Activated T-cell treated with anti-CD3 and anti-CD28 coated beads for 24 hours (primary cell): ENCODE results near the gene MOB3A.
"Not testable (repeated sequence)": the region's sequence is repeated elsewhere in the genome, so short reads cannot be mapped to it uniquely, and the experiment has no call there.

Source experiments
- DNase-seq: peaks from one replicate; pipeline ENCODE4 v3.0.0-alpha.2; 2020; ENCODE audit warnings: low read depth

MOB3A gene

DNA sequence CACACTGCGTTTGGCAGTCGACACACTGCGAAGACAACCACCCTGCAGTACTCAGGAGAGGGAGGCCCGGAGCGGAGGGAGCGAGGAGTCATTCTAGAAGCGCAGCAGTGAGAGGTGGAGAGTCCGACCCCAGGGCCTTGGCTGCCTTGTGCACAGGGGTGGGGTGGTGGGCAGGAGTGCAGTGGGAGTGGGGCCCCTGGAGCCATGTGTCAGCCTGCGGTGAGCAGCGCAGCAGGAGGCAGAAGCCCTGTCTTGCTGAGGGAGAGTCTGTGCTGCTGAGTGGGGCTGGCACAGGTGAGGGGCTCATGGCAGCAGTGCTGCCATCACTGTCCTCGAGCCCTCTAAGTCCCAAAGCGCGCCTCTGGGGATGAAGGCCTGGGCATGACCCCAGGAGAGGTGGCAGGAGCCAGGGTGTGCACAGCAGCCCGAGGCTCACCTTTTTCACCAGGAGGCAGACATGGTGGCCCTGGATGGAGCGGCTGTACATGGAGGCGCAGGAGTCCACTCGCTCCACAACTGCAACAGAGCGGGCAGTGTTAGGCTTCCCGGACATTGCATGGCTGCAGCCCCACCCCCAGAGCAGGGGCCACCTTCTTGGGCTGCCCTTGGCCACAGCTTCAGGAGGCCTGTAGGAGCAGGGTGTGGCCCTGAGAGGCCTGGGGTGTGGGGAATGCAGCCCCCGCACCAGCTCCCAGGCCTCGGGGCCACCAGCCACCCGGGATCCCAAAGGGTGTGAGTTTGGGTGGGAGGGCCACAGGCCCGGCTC lies 12.3 kb upstream of the MOB3A start:
- DNase-seq = no peak

DNA sequence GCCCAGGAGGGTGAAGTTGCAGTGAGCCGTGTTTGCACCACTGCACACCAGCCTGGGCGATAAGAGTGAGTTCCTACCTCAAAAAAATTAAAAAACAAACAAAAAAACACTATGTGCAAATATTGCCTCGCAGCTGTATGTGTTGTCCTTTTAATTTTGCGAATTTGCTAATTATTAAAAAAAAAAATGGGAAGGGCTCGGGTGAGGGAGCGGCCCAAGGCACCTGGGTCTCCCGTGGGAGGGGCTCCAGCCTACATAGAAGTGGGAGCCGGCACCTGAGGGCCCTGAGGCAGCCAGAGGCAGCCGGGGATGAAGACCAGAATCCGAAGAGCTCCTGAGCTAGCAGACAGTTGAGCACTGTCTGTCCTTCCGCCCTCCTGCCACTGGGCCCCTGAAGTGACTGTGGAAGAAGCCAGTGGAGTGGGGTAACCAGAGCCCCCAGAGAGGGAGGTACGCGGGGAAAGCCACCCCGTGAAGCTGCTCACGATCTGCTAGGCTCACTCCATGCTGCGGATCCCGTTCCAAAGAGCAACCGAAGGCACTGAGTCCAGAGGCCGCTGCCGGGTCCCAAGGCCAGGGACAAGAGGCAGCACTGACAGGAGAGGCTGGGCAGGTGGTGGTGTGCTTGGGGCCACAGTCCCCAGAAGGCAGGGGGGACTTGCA lies 7.0 kb upstream of the MOB3A start:
- no peak for DNase-seq

DNA sequence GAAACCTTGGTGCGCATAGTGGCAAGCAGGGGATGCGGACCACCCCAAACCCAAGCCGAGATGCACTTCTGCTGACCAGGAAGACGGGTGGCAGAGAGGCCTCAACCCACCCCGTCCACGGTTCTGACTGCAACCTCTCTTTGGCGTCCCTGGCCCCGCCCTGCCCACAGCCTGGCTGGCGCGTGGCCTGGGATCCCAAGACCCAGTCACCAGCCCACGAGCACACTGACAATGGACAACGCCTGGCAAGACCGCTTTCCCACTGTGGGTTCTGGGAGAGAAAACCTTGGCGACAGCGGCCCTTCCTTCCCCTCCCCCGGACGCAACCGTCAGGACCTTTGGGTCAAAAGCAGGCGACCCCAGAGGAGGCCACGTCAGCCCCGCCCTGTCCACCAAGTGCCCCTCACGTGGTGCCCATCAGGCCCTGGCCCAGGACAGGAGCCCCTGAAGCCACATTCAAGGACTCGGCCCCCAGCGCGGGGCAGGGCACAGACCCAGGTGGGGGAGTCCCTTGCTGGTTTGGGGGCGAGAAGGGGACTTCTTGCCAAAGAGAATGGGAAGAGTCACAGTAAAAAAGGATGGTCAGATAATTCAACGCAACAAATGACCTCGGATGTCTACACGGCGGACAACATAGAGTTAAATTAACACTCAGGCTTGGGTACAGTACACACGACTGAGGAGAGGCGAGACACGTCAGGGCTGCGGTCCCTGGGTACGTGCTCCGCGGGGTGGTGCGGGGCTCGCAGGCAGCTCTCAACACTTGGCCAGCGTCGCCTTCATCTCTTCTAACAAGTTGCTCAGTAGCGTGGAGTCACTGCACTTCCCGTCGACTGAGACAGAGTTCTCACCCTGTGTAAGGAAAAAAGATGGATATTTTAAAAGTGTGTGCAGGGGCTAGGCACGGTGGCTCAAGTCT lies 5.5 kb upstream of the MOB3A start:
- no peak for DNase-seq

DNA sequence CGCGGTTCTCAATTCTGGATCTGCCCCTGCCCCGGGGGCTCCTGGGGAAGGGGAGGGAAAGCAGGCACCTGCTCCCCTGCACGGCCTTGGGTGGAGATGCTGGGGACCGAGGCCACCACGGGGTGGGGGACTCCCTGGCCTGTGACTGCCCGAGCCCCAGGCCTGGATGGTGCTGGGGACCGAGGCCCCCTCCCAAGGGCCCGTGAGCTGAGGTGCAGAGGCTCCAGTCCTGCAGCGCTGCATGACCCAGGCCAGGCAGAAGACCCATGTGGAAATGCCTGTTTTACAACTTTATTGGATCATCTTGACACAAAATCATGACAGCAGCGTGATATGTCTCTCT lies 4.6 kb upstream of the MOB3A start:
- no peak for DNase-seq

DNA sequence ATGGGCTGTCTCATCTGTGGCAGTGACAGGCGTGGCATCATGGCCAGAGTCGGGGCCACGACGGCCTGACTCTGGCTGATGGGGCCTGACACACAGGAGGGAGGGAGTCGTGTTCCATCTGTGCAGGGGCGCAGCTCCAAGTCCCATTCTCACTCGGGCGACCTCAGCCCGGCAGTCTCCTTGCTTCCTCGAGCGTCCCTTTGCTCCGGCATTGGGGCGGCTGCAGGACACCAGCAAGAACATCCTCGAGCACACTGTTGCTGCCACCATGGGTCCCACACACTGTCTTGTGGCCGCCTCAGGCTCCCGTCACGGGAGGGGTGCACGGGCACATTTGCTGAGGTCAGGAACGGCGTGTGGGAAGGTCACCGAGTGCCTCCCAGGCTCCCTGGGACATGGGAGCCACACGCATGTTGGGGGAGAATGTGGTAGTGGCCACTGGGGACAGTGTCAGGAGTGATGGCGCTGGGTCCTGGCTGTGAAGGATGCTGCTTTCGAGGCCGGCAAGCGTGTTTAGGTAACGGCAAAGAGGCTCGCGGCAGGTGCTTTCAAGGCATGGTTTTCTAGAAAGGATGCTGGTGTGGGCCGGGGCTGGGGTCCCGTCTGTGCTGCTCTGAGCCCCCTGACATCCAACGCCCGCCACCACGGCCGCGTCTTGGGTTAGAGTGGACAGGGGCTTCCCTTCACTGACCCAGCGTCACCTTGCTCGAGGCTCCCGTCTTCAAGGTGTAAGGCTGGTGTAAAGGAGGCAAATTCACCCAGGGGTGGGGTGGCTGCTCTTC lies 4.0 kb upstream of the MOB3A start:
- no peak for DNase-seq

DNA sequence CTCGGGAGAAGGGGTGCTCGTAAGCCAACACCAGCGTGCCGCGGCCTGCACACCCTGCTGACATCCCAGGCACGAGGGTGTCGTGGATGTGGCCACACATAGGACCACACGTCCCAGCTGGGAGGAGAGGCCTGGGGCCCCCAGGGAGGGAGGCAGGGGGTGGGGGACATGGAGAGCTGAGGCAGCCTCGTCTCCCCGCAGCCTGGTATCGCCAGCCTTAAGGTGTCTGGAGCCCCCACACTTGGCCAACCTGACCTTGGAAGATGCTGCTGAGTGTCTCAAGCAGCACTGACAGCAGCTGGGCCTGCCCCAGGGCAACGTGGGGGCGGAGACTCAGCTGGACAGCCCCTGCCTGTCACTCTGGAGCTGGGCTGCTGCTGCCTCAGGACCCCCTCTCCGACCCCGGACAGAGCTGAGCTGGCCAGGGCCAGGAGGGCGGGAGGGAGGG lies 3.0 kb upstream of the MOB3A start:
- no peak for DNase-seq

DNA sequence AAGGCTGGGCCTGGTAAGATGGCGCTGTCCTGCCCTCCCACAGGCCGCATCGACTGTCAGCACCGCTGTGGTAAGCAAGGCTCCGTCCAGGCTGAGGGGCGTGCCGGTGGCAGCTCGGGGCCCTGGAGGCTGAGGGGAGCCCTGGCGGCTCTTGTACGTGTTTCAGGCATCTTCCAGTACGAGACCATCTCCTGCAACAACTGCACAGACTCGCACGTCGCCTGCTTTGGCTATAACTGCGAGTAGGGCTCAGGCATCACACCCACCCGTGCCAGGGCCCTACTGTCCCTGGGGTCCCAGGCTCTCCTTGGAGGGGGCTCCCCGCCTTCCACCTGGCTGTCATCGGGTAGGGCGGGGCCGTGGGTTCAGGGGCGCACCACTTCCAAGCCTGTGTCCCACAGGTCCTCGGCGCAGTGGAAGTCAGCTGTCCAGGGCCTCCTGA lies 1.8 kb upstream of the MOB3A start:
- no peak for DNase-seq

DNA sequence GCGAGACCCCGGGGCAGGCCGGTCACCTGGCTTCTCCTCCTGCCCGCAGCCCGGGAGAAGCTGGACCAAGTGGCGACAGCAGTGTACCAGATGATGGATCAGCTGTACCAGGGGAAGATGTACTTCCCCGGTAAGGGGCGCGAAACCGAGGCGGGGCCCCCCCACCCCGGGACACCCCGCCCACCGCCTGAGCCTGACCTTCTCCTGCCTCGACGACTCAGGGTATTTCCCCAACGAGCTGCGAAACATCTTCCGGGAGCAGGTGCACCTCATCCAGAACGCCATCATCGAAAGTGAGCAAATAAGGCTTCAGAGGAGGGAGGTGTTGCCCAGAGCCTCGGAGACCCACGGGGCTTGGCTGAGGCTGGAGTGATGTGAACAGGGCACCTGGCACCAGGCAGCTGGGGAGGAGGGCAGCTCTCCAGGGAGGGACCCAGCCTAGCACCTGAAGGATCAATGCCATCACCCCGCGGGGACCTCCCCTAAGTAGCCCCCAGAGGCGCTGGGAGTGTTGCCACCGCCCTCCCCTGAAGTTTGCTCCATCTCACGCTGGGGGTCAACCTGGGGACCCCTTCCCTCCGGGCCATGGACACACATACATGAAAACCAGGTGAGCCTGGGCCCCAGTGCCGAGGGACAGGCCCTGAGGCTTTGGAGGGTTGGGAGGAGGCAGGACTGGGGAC lies 1.2 kb upstream of the MOB3A start:
- DNase-seq = no peak

DNA sequence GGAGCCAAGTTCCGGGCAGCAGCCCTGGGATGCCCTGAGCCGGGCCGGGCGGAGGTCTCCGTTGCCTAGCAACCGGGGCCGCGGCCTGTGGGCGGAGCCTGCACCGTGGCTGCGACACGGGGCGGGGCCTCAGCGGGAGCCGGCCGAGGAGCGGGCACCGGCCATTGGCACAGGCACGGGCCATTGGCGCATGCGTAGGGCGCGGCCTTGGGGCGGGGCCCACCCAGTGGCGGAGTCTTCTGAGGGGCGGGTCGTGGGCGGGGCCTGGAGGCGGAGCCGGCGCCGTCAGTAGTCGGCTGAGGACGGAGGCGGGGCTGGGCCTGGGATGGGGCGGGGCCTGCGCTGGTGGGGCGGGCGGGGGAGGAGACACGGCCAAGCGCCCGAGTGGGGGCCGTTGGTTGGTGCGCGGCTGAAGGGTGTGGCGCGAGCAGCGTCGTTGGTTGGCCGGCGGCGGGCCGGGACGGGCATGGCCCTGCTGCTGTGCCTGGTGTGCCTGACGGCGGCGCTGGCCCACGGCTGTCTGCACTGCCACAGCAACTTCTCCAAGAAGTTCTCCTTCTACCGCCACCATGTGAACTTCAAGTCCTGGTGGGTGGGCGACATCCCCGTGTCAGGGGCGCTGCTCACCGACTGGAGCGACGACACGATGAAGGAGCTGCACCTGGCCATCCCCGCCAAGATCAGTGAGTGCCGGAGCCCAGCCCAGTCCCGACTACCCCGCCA lies 515 bp upstream of the MOB3A start, which contains the start of gene IZUMO4:
Gene IZUMO4 (plus strand): TSS at position 436 of the 723 bp plus-strand sequence. CDS start 31 bp downstream, at position 467.
- peak; percentile 100 for DNase-seq

DNA sequence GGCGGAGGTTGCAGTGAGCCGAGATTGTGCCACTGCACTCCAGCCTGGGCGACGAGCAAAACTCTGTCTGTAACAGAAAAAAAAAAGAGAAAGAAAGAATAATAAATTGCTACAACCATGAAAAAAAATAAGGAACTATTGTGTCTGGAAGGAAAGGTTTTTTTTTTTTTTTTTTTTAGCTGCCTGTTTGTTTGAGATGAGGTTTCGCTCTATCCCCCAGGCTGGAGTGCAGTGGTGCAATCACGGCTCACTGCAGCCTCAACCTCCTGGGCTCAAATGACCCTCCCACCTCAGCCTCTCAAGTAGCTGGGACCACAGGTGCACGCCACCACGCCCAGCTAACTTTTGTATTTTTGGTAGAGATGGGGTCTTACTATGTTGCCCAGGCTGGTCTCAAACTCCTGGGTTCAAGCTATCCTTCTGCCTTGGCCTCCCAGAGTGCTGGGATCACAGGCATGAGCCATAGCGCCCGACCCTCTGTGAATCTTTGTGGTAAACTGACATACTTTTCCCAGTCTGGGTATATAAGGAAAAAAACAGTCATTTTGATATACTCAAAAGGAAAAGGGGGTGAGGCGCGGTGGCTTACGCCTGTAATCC lies 4.1 kb downstream of the MOB3A start:
- not testable (repeated sequence) for DNase-seq

DNA sequence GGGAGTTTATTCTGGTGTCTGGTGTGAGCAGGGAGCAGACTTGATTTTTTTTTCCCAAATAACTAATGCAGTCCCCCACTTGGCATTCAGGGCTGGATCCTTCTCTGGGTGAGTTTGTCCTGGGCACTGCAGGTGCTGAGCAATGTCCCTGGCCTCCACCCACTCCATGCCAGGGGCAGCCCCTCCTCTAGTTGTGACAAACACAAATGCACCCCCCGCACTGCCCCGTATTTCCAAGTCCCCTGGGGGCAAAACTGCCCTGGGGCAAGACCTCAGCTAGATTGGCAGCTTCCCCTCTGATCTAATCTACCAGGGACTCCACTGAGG lies 6.4 kb downstream of the MOB3A start:
- no peak for DNase-seq

DNA sequence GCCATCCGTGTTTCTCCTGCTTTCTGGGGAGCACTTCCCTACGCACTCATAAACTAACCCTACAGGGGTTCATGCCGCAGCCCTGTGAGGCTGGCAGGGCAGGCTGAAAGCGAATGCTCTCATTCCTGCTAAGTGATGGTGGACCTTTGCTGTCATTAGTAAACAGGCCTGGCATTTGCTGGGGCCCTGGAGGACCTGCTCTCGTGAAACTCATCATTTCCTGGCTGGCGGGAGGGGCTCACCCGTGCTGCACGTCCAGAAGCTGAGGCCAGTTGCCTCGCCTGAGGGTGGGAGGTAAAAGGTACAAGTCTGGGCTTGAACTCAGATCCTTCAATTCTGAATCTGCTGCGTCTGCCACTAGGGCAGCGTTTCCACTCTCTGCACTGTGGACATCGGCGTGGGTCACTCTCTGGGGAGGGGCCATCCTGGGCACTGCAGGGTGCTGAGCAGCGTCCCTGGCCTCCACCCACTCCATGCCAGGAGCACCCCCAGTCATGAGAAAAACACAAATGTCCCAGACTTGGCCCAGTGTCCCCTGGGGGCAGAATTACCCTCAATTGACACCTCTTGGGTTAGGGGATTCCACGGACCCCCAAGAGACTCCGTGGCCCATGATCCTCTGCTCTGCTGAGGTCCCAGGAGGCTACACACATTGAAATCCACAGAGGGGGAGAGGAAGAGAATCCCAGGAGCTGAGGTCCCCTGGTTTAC lies 7.0 kb downstream of the MOB3A start:
- DNase-seq = no peak

DNA sequence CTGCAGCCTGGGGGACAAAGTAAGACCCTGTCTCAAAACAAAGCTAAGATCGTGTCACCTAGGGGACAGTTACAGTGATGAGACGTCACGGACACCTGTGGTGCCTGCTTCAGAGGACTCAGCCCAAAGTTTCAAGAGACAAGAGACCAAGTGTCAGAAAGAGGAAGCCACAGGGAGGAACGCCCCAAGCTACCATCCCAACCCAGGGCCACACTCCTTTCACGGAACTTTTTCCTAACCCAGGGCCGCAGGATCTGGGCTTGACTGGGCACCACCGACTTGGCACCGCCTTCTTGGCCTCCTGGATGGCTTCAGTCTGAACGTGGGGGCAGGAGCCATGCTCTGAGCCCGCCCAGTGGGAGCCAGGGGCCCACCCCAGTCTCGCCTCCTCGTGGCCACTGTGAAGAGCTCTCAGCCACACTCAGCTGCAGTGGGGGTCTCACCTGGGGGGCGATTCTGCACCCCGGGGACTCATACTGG lies 8.5 kb downstream of the MOB3A start:
- DNase-seq = no peak

DNA sequence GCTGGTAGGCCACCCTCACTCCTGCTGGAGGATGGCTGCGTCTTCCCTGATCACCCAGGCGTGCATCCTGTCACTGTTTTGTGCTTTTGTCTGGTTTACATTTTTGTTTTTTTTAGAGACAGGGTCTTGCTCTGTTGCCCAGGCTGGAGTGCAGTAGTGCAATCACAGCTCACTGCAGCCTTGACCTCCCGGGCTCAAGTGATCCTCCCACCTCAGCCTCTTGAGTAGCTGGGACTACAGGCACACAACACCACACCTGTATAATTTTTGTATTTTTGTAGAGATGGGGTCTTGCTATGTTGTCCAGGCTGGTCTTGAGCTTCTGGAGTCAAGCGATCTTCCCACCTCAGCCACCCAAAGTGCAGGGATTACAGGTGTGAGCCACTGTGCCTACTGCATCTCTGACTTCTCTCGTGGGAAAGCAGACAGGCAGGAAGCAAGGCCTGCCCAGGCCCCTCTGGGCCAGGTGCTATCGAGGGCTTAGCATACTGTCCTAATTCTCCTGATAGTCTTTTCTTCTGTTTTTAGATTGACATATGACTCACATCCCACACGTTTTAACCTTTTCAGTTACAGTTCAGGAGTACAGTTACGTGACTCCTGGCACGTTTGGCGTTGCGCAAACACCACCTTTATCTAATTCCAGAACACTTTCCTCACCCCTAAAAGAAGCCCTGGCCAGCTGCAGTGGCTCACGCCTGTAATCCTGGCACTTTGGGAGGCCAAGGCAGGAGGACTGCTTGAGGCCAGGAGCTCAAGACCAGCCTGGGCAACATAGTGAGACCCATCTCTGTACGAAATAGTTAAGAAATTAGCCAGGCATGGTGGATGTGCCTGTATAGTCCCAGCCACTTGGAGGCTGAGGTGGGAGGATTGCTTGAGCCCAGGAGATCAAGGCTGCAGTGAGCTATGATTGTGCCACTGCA lies 9.2 kb downstream of the MOB3A start:
- DNase-seq = not testable (repeated sequence)

DNA sequence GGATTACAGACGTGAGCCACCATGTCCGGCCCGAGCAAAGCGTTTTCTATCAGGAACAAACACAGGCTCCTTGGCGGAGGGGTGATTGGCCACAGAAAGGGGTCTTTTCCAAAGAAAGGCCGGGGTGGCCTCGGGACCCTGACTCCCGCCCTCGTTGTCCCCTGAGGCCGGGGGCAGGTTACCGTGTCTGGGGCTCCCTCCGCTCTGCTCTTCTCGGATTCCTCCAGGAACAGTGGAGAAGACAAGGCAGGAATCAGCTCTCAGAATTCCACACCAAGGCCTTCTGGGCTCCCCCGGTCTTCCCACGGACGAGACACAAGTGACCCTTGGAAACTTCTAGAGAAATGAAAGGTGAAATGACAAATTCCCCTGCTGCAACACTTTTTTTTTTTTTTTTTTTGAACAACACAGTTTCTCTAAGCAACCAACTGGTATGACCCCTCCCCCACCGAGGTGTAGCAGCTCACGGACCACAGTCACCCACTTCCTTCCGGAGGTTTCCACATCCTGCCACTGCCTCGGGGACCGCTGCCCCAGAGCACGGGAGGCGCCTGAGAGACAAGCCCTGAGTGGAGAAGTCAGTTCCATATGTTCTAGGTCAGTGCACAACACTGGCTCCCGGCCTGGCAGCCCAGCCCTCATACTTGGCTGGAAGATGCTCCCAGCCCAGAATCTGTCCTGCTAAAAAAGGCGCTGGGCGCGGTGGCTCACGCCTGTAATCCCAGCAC lies 11.0 kb downstream of the MOB3A start:
- peak; percentile 90 for DNase-seq

DNA sequence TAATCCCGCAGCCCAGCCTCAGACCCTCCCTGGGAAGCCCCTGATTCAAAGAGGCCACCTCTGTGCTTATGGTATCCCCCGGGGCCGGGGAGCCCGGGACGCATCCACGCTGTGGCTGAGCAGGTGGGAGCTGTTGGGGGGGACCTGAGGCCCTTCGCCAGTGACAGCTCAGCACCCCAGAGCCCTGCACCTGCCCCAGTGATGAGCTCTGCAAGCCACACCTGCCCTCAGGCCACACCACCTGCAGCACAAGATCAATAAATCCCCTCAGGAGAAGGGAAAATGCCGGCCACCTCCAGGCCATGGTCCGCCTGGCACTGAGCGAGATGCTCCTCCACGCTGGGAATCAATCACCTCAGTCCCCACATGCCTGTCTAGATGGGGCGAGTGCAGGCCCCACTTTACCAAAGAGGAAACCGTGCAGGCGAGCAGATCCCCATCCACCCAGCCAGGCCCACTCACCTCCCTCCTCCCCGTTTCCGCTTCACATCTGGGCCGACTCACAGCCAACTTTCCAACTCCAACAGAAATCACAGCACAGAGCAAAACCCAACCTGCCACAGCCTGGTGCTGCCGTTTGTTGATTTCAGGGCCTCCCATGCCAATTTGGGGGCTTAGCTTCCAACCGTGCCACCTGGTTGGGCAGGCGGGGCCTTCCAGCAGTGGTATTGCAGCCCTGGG lies 12.8 kb downstream of the MOB3A start:
- peak; percentile 54 for DNase-seq
